HG02642 (cell line): Measurements from ENCODE around the gene MCHR2.
A peak's percentile ranks its signal among the peaks of the same experiment; 100 is the strongest.
"Not testable (repeated sequence)": the region's sequence is repeated elsewhere in the genome, so short reads cannot be mapped to it uniquely, and the experiment has no call there.

ENCODE experiments used
- ATAC-seq: cut with Tn5 transposase; IDR thresholded peaks from one replicate; pipeline ENCODE4 v1.9.1; 2021; ENCODE audit warnings: mild to moderate bottlenecking; ENCODE audit not compliant: unreplicated experiment, poor library complexity

MCHR2 gene

GRCh38 chr6:99993533-99994251, at the start of gene MCHR2:
TSS of gene MCHR2 (minus strand) at chr6:99994223. CDS start at chr6:99956147, 38,076 bp downstream.
- no peak for ATAC-seq

GRCh38 chr6:100038546-100038945, 44.5 kb upstream of the MCHR2 start:
- not testable (repeated sequence) for ATAC-seq

- ATAC-seq = peak; percentile 76
Measured at GRCh38 chr6:100035873-100036653, 42.0 kb upstream of the MCHR2 start.

GRCh38 chr6:100023798-100024197, 29.8 kb upstream of the MCHR2 start:
- no peak for ATAC-seq

- no peak for ATAC-seq
Measured at GRCh38 chr6:100022847-100023246, 28.8 kb upstream of the MCHR2 start.

- no peak for ATAC-seq
Measured at GRCh38 chr6:100008857-100009256, 14.8 kb upstream of the MCHR2 start.

- ATAC-seq = peak; percentile 96
Measured at GRCh38 chr6:100001915-100002388, 7.9 kb upstream of the MCHR2 start.

- no peak for ATAC-seq
Measured at GRCh38 chr6:99997141-99997540, 3.1 kb upstream of the MCHR2 start.

GRCh38 chr6:99995916-99996315, 1.9 kb upstream of the MCHR2 start:
- no peak for ATAC-seq

GRCh38 chr6:99993146-99993532, 884 bp downstream of the MCHR2 start:
- ATAC-seq = no peak

GRCh38 chr6:99991955-99992354, 2.1 kb downstream of the MCHR2 start:
- no peak for ATAC-seq

GRCh38 chr6:99980741-99981140, 13.3 kb downstream of the MCHR2 start:
- ATAC-seq = no peak

GRCh38 chr6:99979953-99980352, 14.1 kb downstream of the MCHR2 start:
- ATAC-seq = no peak

GRCh38 chr6:99967052-99967451, 27.0 kb downstream of the MCHR2 start:
- ATAC-seq = no peak

GRCh38 chr6:99960027-99960426, 34.0 kb downstream of the MCHR2 start:
- no peak for ATAC-seq

- ATAC-seq = no peak
Measured at GRCh38 chr6:99951016-99951805, 42.8 kb downstream of the MCHR2 start.

GRCh38 chr6:99946005-99946404, 48.0 kb downstream of the MCHR2 start:
- no peak for ATAC-seq

- ATAC-seq = no peak
Measured at GRCh38 chr6:99943846-99944245, 50.2 kb downstream of the MCHR2 start.

GRCh38 chr6:99940582-99940981, 53.4 kb downstream of the MCHR2 start:
- no peak for ATAC-seq

- no peak for ATAC-seq
Measured at GRCh38 chr6:99933129-99933528, 60.9 kb downstream of the MCHR2 start.

- no peak for ATAC-seq
Measured at GRCh38 chr6:99912657-99913056, 81.4 kb downstream of the MCHR2 start.
